Hepatocyte (in vitro differentiated cells): ENCODE results near the gene MTNR1A. TPM values are rescaled to one million over a fixed set of nuclear protein-coding genes. Genes with fewer than 3 reads are reported as not detected.
A peak's percentile ranks its signal among the peaks of the same experiment; 100 is the strongest.

Experiments used
- DNase-seq: peaks from one replicate; pipeline ENCODE4 v3.0.0-alpha.2; 2016; ENCODE audit warnings: low spot score
- H2AFZ ChIP-seq: fragments of 200-600 bp; sonication (generic); 2 replicates; pipeline ENCODE4 v1.6.0; 2016; ENCODE audit warnings: antibody characterized with exemption, mild to moderate bottlenecking
- H3K27ac ChIP-seq: fragments of 200-600 bp; sonication (generic); 2 replicates; pipeline ENCODE4 v1.5.1; 2016; ENCODE audit warnings: mild to moderate bottlenecking
- H3K27me3 ChIP-seq: fragments of 200-600 bp; sonication (generic); 2 replicates; pipeline ENCODE4 v1.6.1; 2016
- H3K36me3 ChIP-seq: fragments of 200-600 bp; sonication (generic); replicated peaks from 2 replicates; pipeline ENCODE4 v1.5.1; 2016; ENCODE audit warnings: low read depth; ENCODE audit not compliant: insufficient read depth
- H3K4me1 ChIP-seq: fragments of 200-600 bp; sonication (generic); 2 replicates; pipeline ENCODE4 v1.5.1; 2016; ENCODE audit warnings: mild to moderate bottlenecking, moderate library complexity; ENCODE audit not compliant: insufficient read depth
- H3K4me2 ChIP-seq: fragments of 200-600 bp; sonication (generic); 2 replicates; pipeline ENCODE4 v1.6.0; 2016
- H3K4me3 ChIP-seq: fragments of 200-600 bp; sonication (generic); 2 replicates; pipeline ENCODE4 v1.5.1; 2016; ENCODE audit warnings: mild to moderate bottlenecking
- H3K79me2 ChIP-seq: fragments of 200-600 bp; sonication (generic); 2 replicates; pipeline ENCODE4 v1.6.0; 2017; ENCODE audit warnings: mild to moderate bottlenecking
- H3K9me2 ChIP-seq: fragments of 200-600 bp; sonication (generic); replicated peaks from 2 replicates; pipeline ENCODE4 v1.6.0; 2017; ENCODE audit warnings: mild to moderate bottlenecking; ENCODE audit not compliant: insufficient read depth
- H3K9me3 ChIP-seq: fragments of 200-600 bp; sonication (generic); 2 replicates; pipeline ENCODE4 v1.5.1; 2016; ENCODE audit warnings: low read depth, mild to moderate bottlenecking
- H4K20me1 ChIP-seq: fragments of 200-600 bp; sonication (generic); 2 replicates; pipeline ENCODE4 v1.6.0; 2016; ENCODE audit warnings: mild to moderate bottlenecking; ENCODE audit not compliant: insufficient read depth, poor library complexity, severe bottlenecking
- CTCF ChIP-seq: fragments of 200-600 bp; sonication (generic); IDR thresholded peaks from 2 replicates; pipeline ENCODE4 v1.5.1; 2016; ENCODE audit warnings: antibody characterized with exemption, mild to moderate bottlenecking; ENCODE audit not compliant: poor library complexity
- EZH2 ChIP-seq: fragments of 200-600 bp; sonication (generic); IDR thresholded peaks from 2 replicates; pipeline ENCODE4 v1.6.1; 2016; ENCODE audit warnings: antibody characterized with exemption, mild to moderate bottlenecking, borderline replicate concordance
- EZH2phosphoT487 ChIP-seq: fragments of 200-600 bp; sonication (generic); IDR thresholded peaks from one replicate; pipeline ENCODE4 v1.6.1; 2018; ENCODE audit warnings: antibody characterized with exemption, mild to moderate bottlenecking, low read depth, moderate library complexity; ENCODE audit not compliant: unreplicated experiment, severe bottlenecking
- WGBS: methylation state at CpG from one replicate; pipeline ENCODE4 v1.1.6; 2016; ENCODE audit warnings: low lambda C conversion rate; ENCODE audit errors: missing lambda C conversion rate; 5-methylcytosine and 5-hydroxymethylcytosine counted together
- polyA plus RNA-seq: library from polyadenylated mRNA; unstranded; fragments of >200 nt; fragmentation: Nextera tagmentation; extraction: Ambion mirVana; gene quantifications from 2 replicates; pipeline ENCODE4 v1.2.1, GENCODE V29; 2016
- total RNA-seq: library from RNA; depleted of rRNA; stranded (reverse); fragments of >200 nt; gene quantifications from 2 replicates; pipeline ENCODE4 v1.2.3, GENCODE V29; 2014

Gene MTNR1A
- total and polyA plus RNA-seq, 2 experiments from 2014 or later = not detected

- no peaks in the 10 kb centered on the region for H3K79me2 ChIP-seq
Observed at GRCh38 chr4:186586205-186586604, 30.8 kb upstream of the MTNR1A start.

GRCh38 chr4:186584912-186585311, 29.5 kb upstream of the MTNR1A start:
- H3K79me2 ChIP-seq = no peaks in the 10 kb centered on the region
- TF ChIP-seq CTCF = no peak
- TF ChIP-seq EZH2phosphoT487 = no peak
- TF ChIP-seq EZH2 = no peak
- H3K9me2 ChIP-seq = no peaks in the 10 kb centered on the region
- no peaks in the 10 kb centered on the region for H3K9me3 ChIP-seq
- no peaks in the 10 kb centered on the region for H3K27me3 ChIP-seq
- no peaks in the 10 kb centered on the region for H3K4me1 ChIP-seq
- no peak for DNase-seq
- H4K20me1 ChIP-seq = no peaks in the 10 kb centered on the region
- no peak overlapping the region for H3K4me3 ChIP-seq
- WGBS = 64% methylated on average over 6 of the region's 6 CpGs
- no peaks in the 10 kb centered on the region for H3K36me3 ChIP-seq
- no peak overlapping the region for H3K27ac ChIP-seq
- no peak overlapping the region for H2AFZ ChIP-seq
- peak overlapping the region; percentile 40 for H3K4me2 ChIP-seq

More at GRCh38 chr4:186586205-186586604, 30.8 kb upstream of the MTNR1A start:
- TF ChIP-seq EZH2 (no peak), EZH2phosphoT487 (no peak), CTCF (no peak)
- Histone ChIP-seq H3K36me3 (no peaks in the 10 kb centered on the region), H2AFZ (no peak overlapping the region), H4K20me1 (no peaks in the 10 kb centered on the region), H3K4me3 (no peak overlapping the region), H3K4me1 (no peaks in the 10 kb centered on the region), H3K27me3 (no peaks in the 10 kb centered on the region), H3K9me2 (no peaks in the 10 kb centered on the region), H3K9me3 (no peaks in the 10 kb centered on the region), H3K27ac (no peak overlapping the region), H3K4me2 (no peak overlapping the region)
- DNase-seq = no peak
- 94% methylated on average over 8 of the region's 8 CpGs for WGBS

GRCh38 chr4:186581421-186581820, 26.1 kb upstream of the MTNR1A start:
- H3K27me3 ChIP-seq = no peaks in the 10 kb centered on the region
- no peaks in the 10 kb centered on the region for H3K9me3 ChIP-seq
- no peak overlapping the region for H2AFZ ChIP-seq
- H3K9me2 ChIP-seq = no peaks in the 10 kb centered on the region
- H3K79me2 ChIP-seq = no peaks in the 10 kb centered on the region
- H3K27ac ChIP-seq = no peak overlapping the region
- H4K20me1 ChIP-seq = no peaks in the 10 kb centered on the region
- TF ChIP-seq EZH2phosphoT487 = no peak
- H3K4me1 ChIP-seq = no peaks in the 10 kb centered on the region
- H3K4me2 ChIP-seq = no peak overlapping the region
- no peak overlapping the region for H3K4me3 ChIP-seq
- DNase-seq = no peak
- H3K36me3 ChIP-seq = no peaks in the 10 kb centered on the region
- WGBS = 95% methylated on average over 6 of the region's 6 CpGs

DNA sequence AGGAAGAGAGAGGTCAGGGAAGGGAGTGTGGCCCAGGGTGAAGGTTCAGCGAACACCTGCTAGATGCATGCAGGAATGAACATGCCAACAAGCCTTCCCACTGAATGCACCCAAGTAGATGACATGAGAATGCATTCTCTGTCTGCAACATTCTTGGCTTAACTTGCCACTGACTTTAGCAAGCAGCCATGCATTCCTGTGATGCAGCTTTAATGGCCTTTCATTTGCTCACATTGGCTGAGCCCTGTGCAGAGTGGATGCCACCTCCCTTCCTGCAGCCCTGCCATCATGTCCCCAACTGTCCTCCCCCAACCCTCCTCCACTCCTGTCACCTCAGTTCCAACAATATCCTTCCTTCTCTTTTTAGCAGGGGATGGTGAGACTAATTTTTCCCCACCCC, 25.3 kb upstream of the MTNR1A start:
- H3K4me1 ChIP-seq = no peaks in the 10 kb centered on the region
- 100% methylated on average over 1 of the region's 1 CpG for WGBS
- no peaks in the 10 kb centered on the region for H3K36me3 ChIP-seq
- no peak overlapping the region for H3K4me2 ChIP-seq
- H3K27me3 ChIP-seq = no peaks in the 10 kb centered on the region
- no peaks in the 10 kb centered on the region for H3K79me2 ChIP-seq
- H3K9me3 ChIP-seq = no peaks in the 10 kb centered on the region
- no peak overlapping the region for H3K27ac ChIP-seq
- TF ChIP-seq EZH2phosphoT487 = no peak
- no peak for TF ChIP-seq EZH2
- no peak for TF ChIP-seq CTCF
- no peak overlapping the region for H3K4me3 ChIP-seq
- H3K9me2 ChIP-seq = no peaks in the 10 kb centered on the region
- no peak for DNase-seq
- no peaks in the 10 kb centered on the region for H4K20me1 ChIP-seq
- no peak overlapping the region for H2AFZ ChIP-seq
